Endothelial cell of umbilical vein (primary cell): ENCODE results near the gene KCNF1.

Experiments used
- CTCF ChIP-seq, 2 donors: IDR thresholded peaks; 1 replicate in 1 of 2; 2 replicates in 1 of 2; pipeline ENCODE4 v1.5.1; 2011; ENCODE audit warnings: low read length in 2 of 2, mild to moderate bottlenecking in 2 of 2, moderate library complexity in 2 of 2, control low read depth in 1 of 2, inconsistent platforms in 1 of 2, low read depth in 1 of 2; ENCODE audit not compliant: insufficient read depth in 1 of 2; ENCODE audit errors: extremely low read depth in 1 of 2
- EZH2 ChIP-seq: IDR thresholded peaks from 2 replicates; pipeline ENCODE4 v1.6.1; 2012; ENCODE audit warnings: borderline replicate concordance, low read depth, mild to moderate bottlenecking, moderate library complexity, low read length, inconsistent platforms; ENCODE audit not compliant: severe bottlenecking
- JUN ChIP-seq: IDR thresholded peaks from 2 replicates; pipeline ENCODE4 v1.6.1; 2011; ENCODE audit warnings: borderline replicate concordance, low read depth; ENCODE audit not compliant: insufficient read length, insufficient read depth
- POLR2AphosphoS5 ChIP-seq: IDR thresholded peaks from 2 replicates; pipeline ENCODE4 v1.6.1; 2012; ENCODE audit warnings: low read depth, mild to moderate bottlenecking, control low read depth, low read length, moderate library complexity; ENCODE audit not compliant: insufficient read depth

GRCh38 chr2:10878268-10878915 lies 33.3 kb upstream of the KCNF1 start:
- TF ChIP-seq JUN (no peak), EZH2 (no peak), CTCF (IDR thresholded peaks at IDR 0.05; ENCODE audit: extremely low read depth in 1 of 2, insufficient read depth in 1 of 2, low read depth in 1 of 2, low read length in 2 of 2) (no peak), POLR2AphosphoS5 (no peak)
